Ishikawa (cell line): Measurements from ENCODE around the gene SMYD3.

ENCODE experiments used
- CEBPB ChIP-seq: IDR thresholded peaks from 2 replicates; pipeline ENCODE4 v1.6.1; 2012
- EP300 ChIP-seq: IDR thresholded peaks from 2 replicates; pipeline ENCODE4 v1.6.1; 2012; ENCODE audit warnings: borderline replicate concordance
- FOXM1 ChIP-seq: IDR thresholded peaks from 2 replicates; pipeline ENCODE4 v1.6.1; 2012; ENCODE audit warnings: low read depth, borderline replicate concordance
- MAX ChIP-seq: IDR thresholded peaks from 2 replicates; pipeline ENCODE4 v1.6.1; 2012
- NFIC ChIP-seq: IDR thresholded peaks from 2 replicates; pipeline ENCODE4 v1.6.1; 2012
- RAD21 ChIP-seq: IDR thresholded peaks from 2 replicates; pipeline ENCODE4 v1.6.1; 2012; ENCODE audit warnings: low read depth
- REST ChIP-seq: IDR thresholded peaks from 2 replicates; pipeline ENCODE4 v1.6.1; 2012; ENCODE audit warnings: low read depth, mild to moderate bottlenecking
- TCF12 ChIP-seq: IDR thresholded peaks from 2 replicates; pipeline ENCODE4 v1.6.1; 2012; ENCODE audit warnings: low read depth
- YY1 ChIP-seq: IDR thresholded peaks from 2 replicates; pipeline ENCODE4 v1.6.1; 2012; ENCODE audit warnings: low read depth

- TF ChIP-seq RAD21 (no peak), EP300 (no peak), REST (no peak), MAX (no peak), TCF12 (no peak), YY1 (no peak), NFIC (no peak), CEBPB (no peak), FOXM1 (no peak)
These were observed 410.7 kb downstream of the SMYD3 start for GRCh38 chr1:246096356-246096755.
